Mesothelial cell of epicardium (in vitro differentiated cells): Measurements from ENCODE around the gene NLRP1. TPM values are rescaled to one million over a fixed set of nuclear protein-coding genes. Genes with fewer than 3 reads are reported as not detected.
A peak's percentile ranks its signal among the peaks of the same experiment; 100 is the strongest.

ENCODE experiments used
- DNase-seq, 2 experiments: peaks; one replicate each; pipeline ENCODE4 v3.0.0; 2021; ENCODE audit warnings: low spot score in 2 of 2; ENCODE audit not compliant: unreplicated experiment in 2 of 2
- H3K27ac Mint-ChIP-seq: 2 replicates; pipeline ENCODE4 v1.8.0; 2021; ENCODE audit warnings: mixed read lengths
- H3K27me3 Mint-ChIP-seq: 2 replicates; pipeline ENCODE4 v1.8.0; 2021; ENCODE audit warnings: low read depth, mixed read lengths
- H3K36me3 Mint-ChIP-seq: 2 replicates; pipeline ENCODE4 v1.8.0; 2021; ENCODE audit warnings: mixed read lengths
- H3K4me1 Mint-ChIP-seq: 2 replicates; pipeline ENCODE4 v1.8.0; 2021; ENCODE audit warnings: mixed read lengths
- H3K4me3 Mint-ChIP-seq: 2 replicates; pipeline ENCODE4 v1.8.0; 2021; ENCODE audit warnings: mild to moderate bottlenecking, moderate library complexity, mixed read lengths
- H3K9me3 Mint-ChIP-seq: 2 replicates; pipeline ENCODE4 v1.8.0; 2021; ENCODE audit warnings: mixed read lengths
- total RNA-seq: library from RNA; stranded (reverse); gene quantifications from 3 replicates; pipeline ENCODE4 v1.2.1, GENCODE V29; 2021
- TF ChIP-seq, protein P1 (sequence below): fragments of 200-600 bp; sonication (generic); IDR thresholded peaks from one replicate; pipeline ENCODE4 v1.5.0; 2021; ENCODE audit warnings: antibody characterized with exemption; ENCODE audit not compliant: unreplicated experiment

Gene NLRP1
- total RNA-seq, 1 donor from 2014 or later: 37.1 TPM

- Mint-ChIP-seq H3K4me3 (peak overlapping the region; percentile 97), H3K27ac (peak overlapping the region; percentile 93), H3K27me3 (peaks cover 13% of the 10 kb centered on the region), H3K36me3 (peaks cover 11% of the 10 kb centered on the region), H3K4me1 (peaks cover 22% of the 10 kb centered on the region), H3K9me3 (peaks cover 4% of the 10 kb centered on the region)
- TF ChIP-seq, protein P1, sequence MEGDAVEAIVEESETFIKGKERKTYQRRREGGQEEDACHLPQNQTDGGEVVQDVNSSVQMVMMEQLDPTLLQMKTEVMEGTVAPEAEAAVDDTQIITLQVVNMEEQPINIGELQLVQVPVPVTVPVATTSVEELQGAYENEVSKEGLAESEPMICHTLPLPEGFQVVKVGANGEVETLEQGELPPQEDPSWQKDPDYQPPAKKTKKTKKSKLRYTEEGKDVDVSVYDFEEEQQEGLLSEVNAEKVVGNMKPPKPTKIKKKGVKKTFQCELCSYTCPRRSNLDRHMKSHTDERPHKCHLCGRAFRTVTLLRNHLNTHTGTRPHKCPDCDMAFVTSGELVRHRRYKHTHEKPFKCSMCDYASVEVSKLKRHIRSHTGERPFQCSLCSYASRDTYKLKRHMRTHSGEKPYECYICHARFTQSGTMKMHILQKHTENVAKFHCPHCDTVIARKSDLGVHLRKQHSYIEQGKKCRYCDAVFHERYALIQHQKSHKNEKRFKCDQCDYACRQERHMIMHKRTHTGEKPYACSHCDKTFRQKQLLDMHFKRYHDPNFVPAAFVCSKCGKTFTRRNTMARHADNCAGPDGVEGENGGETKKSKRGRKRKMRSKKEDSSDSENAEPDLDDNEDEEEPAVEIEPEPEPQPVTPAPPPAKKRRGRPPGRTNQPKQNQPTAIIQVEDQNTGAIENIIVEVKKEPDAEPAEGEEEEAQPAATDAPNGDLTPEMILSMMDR: no peak
- DNase-seq: peak; percentile 90 to 92
Observed at GRCh38 chr17:5500589-5501391, 83.5 kb downstream of the NLRP1 start.

- peak overlapping the region; percentile 97 for H3K4me3 Mint-ChIP-seq
- peaks cover 4% of the 10 kb centered on the region for H3K9me3 Mint-ChIP-seq
- peaks cover 22% of the 10 kb centered on the region for H3K4me1 Mint-ChIP-seq
- TF ChIP-seq, protein P1: no peak
- peaks cover 11% of the 10 kb centered on the region for H3K36me3 Mint-ChIP-seq
- DNase-seq: no peak
- peaks cover 15% of the 10 kb centered on the region for H3K27me3 Mint-ChIP-seq
- H3K27ac Mint-ChIP-seq: peak overlapping the region; percentile 93
Observed at GRCh38 chr17:5500247-5500588, 84.1 kb downstream of the NLRP1 start.

DNA sequence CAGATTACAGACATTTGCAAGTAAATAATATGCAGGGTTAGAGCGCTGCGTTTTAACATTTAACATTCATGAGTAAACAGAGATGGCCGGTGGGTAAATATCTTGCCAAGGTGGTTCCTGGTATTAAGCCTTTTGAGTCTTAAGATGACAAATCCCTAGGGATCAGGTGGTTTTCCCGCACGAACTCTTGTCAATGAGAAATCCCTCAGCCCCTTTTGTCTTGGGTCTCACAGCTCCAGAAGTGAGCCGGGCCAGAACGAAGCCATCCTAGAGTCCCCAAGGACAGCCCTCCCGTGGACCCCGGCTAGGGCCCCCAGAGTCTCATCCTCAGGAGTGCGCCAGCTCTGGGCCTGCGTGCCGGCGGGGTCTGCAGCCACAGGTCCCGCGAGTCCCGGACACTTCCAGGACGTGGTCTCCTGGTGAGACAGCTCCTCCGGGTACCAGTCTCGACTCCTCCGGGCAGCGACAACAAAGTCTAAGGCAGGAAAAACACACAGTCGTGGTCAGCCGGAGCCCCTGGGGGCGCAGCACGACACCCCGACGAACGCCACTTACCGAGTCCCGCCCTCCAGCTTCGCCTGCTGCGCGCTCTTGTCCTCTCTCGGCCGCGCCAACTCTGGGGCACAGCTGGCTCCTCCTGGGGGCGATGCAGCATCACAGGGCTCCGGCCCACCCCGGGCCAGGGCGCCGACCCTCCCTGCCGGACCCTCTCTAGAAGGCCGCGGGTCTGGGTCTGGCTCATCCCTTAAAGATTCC is 84.7 kb downstream of the NLRP1 start:
- H3K9me3 Mint-ChIP-seq: peaks cover 4% of the 10 kb centered on the region
- TF ChIP-seq, protein P1: no peak
- no peak overlapping the region for H3K27ac Mint-ChIP-seq
- H3K4me3 Mint-ChIP-seq: peak overlapping the region; percentile 97
- H3K27me3 Mint-ChIP-seq: peaks cover 15% of the 10 kb centered on the region
- peaks cover 11% of the 10 kb centered on the region for H3K36me3 Mint-ChIP-seq
- no peak for DNase-seq
- peaks cover 22% of the 10 kb centered on the region for H3K4me1 Mint-ChIP-seq

- H3K27ac Mint-ChIP-seq: no peak overlapping the region
- DNase-seq: no peak
- TF ChIP-seq, protein P1: no peak
- no peak overlapping the region for H3K4me3 Mint-ChIP-seq
- peaks cover 6% of the 10 kb centered on the region for H3K9me3 Mint-ChIP-seq
- peaks cover 22% of the 10 kb centered on the region for H3K36me3 Mint-ChIP-seq
- H3K27me3 Mint-ChIP-seq: peaks cover 10% of the 10 kb centered on the region
- H3K4me1 Mint-ChIP-seq: peaks cover 5% of the 10 kb centered on the region
Observed at GRCh38 chr17:5492970-5493369, 91.3 kb downstream of the NLRP1 start.

GRCh38 chr17:5488752-5489151 is 95.6 kb downstream of the NLRP1 start:
- peaks cover 23% of the 10 kb centered on the region for H3K36me3 Mint-ChIP-seq
- peaks cover 6% of the 10 kb centered on the region for H3K9me3 Mint-ChIP-seq
- no peak for DNase-seq
- H3K4me3 Mint-ChIP-seq: no peak overlapping the region
- no peaks in the 10 kb centered on the region for H3K27me3 Mint-ChIP-seq
- no peak overlapping the region for H3K27ac Mint-ChIP-seq
- TF ChIP-seq, protein P1: no peak
- peaks cover 32% of the 10 kb centered on the region for H3K4me1 Mint-ChIP-seq
